SU-DHL-6 (cell line): ENCODE results near the gene MIGA2.

Experiments used
- H2AFZ ChIP-seq: fragments of 200-600 bp; sonication (generic); 2 replicates; pipeline ENCODE4 v1.6.1; 2014; ENCODE audit warnings: low read depth, mild to moderate bottlenecking, moderate library complexity, mixed read lengths, antibody characterized with exemption, low read length; ENCODE audit not compliant: severe bottlenecking
- H3F3A ChIP-seq: fragments of 200-600 bp; shearing (Covaris generic); 2 replicates; pipeline ENCODE4 v1.6.0; 2016; ENCODE audit warnings: antibody characterized with exemption, mild to moderate bottlenecking; ENCODE audit not compliant: insufficient read depth
- H3K27ac ChIP-seq: fragments of 200-600 bp; sonication (generic); 2 replicates; pipeline ENCODE4 v1.5.1; 2016; ENCODE audit warnings: low read depth, mild to moderate bottlenecking, low read length, moderate library complexity, mixed read lengths
- H3K27me3 ChIP-seq: fragments of 200-600 bp; sonication (generic), shearing (Covaris generic); 2 replicates; pipeline ENCODE4 v1.6.0; 2014; ENCODE audit warnings: mild to moderate bottlenecking, low read length
- H3K36me3 ChIP-seq: fragments of 200-600 bp; sonication (generic); 2 replicates; pipeline ENCODE4 v1.6.1; 2014; ENCODE audit warnings: mild to moderate bottlenecking, low read length, mixed read lengths
- H3K4me2 ChIP-seq: fragments of 300-600, 200-600 bp; shearing (Covaris generic), sonication (generic); 2 replicates; pipeline ENCODE4 v1.6.0; 2014; ENCODE audit warnings: low read length, low read depth, mild to moderate bottlenecking; ENCODE audit not compliant: poor library complexity, severe bottlenecking
- H3K4me3 ChIP-seq: fragments of 200-600 bp; sonication (generic); 2 replicates; pipeline ENCODE4 v1.5.1; 2014; ENCODE audit warnings: antibody characterized with exemption, low read length, mild to moderate bottlenecking, mixed read lengths; ENCODE audit not compliant: insufficient read depth, poor library complexity, severe bottlenecking
- H3K79me2 ChIP-seq: fragments of 200-600 bp; sonication (generic); 2 replicates; pipeline ENCODE4 v1.6.1; 2014; ENCODE audit warnings: mild to moderate bottlenecking, low read length, moderate library complexity; ENCODE audit not compliant: insufficient read depth
- H3K9ac ChIP-seq: fragments of 200-600 bp; sonication (generic); 2 replicates; pipeline ENCODE4 v1.7.0; 2014; ENCODE audit warnings: mild to moderate bottlenecking, low read length
- H3K9me2 ChIP-seq: fragments of 200-600 bp; sonication (generic); replicated peaks from 2 replicates; pipeline ENCODE4 v1.6.1; 2014; ENCODE audit warnings: low read length; ENCODE audit not compliant: insufficient read depth
- H3K9me3 ChIP-seq: fragments of 200-600 bp; sonication (generic); 2 replicates; pipeline ENCODE4 v1.6.1; 2014; ENCODE audit warnings: low read length, mixed read lengths; ENCODE audit not compliant: insufficient read depth
- H4K20me1 ChIP-seq: fragments of 200-600 bp; sonication (generic); 2 replicates; pipeline ENCODE4 v1.6.1; 2014; ENCODE audit warnings: low read depth, mild to moderate bottlenecking, antibody characterized with exemption, low read length, moderate library complexity, mixed read lengths
- CTCF ChIP-seq: fragments of 200-600 bp; sonication (generic); IDR thresholded peaks from one replicate; pipeline ENCODE4 v1.5.1; 2017; ENCODE audit warnings: antibody characterized with exemption, mild to moderate bottlenecking, low read length, moderate library complexity; ENCODE audit not compliant: insufficient read depth, poor library complexity, severe bottlenecking
- EZH2phosphoT487 ChIP-seq: fragments of 200-600 bp; sonication (generic), shearing (Covaris generic); conservative IDR thresholded peaks from 2 replicates; pipeline ENCODE4 v1.6.1; 2018; ENCODE audit warnings: mild to moderate bottlenecking, antibody characterized with exemption, low read length, moderate library complexity, mixed read lengths

The MIGA2 gene

DNA sequence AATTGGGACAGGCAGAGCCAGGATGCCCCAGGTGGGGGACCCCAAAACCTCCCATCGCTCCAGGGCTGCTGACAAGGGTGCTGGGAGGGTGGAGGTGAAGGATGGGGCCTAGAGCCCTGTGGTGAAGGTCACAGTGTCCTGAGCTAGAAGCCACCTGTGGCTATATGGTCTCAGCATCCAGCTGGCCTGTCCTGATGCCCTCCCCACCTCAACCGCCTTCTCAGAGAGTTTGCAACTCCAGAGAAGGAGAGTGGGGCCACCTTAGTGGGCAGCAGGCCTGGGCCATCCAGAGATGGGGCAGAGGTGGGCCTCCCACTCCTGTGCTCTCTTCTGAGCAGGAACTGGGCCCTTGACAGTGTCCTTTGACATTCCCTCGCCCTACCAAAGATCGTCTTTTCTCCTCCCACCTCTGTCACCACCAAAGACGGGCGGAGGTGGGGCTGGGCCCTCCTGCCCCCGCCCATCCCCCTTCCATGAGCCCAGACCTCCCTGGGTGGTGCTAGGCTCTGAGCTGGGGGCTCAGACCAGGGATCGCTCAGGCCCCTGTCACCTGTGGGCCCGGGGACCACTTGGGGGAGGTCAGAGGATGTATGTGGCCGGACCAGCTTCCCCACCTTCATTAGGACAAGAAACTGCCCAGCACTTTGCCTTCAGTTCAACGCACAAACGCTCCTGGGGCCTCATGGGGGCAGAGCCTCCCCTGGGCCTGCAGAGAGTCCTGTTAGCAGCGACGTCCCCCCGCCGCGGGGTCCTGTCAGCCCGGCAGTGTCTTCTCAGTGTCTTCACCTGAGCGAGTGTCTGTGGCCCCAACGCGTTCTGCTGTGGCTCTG, 34.5 kb downstream of the MIGA2 start:
- no peaks in the 10 kb centered on the region for H3K9me3 ChIP-seq
- no peaks in the 10 kb centered on the region for H3F3A ChIP-seq
- TF ChIP-seq EZH2phosphoT487 = no peak
- TF ChIP-seq CTCF = no peak
- H3K27me3 ChIP-seq = no peaks in the 10 kb centered on the region
- no peak overlapping the region for H3K4me3 ChIP-seq
- H4K20me1 ChIP-seq = no peaks in the 10 kb centered on the region
- H3K36me3 ChIP-seq = no peaks in the 10 kb centered on the region
- H3K4me2 ChIP-seq = no peak overlapping the region
- H3K79me2 ChIP-seq = no peaks in the 10 kb centered on the region
- no peak overlapping the region for H3K9ac ChIP-seq
- no peak overlapping the region for H2AFZ ChIP-seq
- no peaks in the 10 kb centered on the region for H3K9me2 ChIP-seq
- no peak overlapping the region for H3K27ac ChIP-seq

DNA sequence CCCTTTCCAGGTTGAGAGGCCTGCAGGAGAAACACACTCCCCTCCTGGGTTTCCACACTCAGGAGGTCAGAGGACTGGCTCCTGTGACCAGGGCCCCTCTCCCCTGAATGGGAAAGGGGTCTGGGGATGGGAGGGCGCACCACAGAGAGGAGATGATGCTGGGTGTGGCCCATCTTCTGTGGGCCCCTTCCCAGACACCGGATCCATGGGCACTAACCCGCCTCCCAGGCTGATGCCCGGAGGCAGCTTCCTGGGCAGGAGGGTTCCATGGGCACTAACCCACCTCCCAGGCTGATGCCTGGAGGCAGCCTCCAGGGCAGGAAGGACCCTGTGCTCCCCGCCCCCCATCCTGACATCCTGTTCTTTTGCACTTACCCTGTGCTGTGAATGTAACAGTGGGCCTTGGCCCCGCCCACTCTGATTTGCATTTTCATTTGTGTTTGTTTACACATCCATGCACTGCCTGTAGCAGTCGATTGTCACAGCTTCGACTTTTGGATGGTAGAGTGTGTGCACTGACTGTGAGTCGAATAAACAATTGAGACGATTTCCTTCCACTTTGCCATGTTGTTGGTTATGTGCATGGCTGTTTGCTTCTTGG, 35.2 kb downstream of the MIGA2 start:
- H3K4me2 ChIP-seq = no peak overlapping the region
- no peak overlapping the region for H3K4me3 ChIP-seq
- H3K9me3 ChIP-seq = no peaks in the 10 kb centered on the region
- H3K9me2 ChIP-seq = no peaks in the 10 kb centered on the region
- no peak overlapping the region for H3K9ac ChIP-seq
- TF ChIP-seq CTCF (no peak), EZH2phosphoT487 (no peak)
- H3F3A ChIP-seq = no peaks in the 10 kb centered on the region
- no peak overlapping the region for H3K27ac ChIP-seq
- H3K27me3 ChIP-seq = no peaks in the 10 kb centered on the region
- no peaks in the 10 kb centered on the region for H3K79me2 ChIP-seq
- H4K20me1 ChIP-seq = no peaks in the 10 kb centered on the region
- no peak overlapping the region for H2AFZ ChIP-seq
- no peaks in the 10 kb centered on the region for H3K36me3 ChIP-seq

GRCh38 chr9:129072171-129072570, 35.7 kb downstream of the MIGA2 start:
- TF ChIP-seq EZH2phosphoT487 (no peak), CTCF (no peak)
- Histone ChIP-seq H3K9ac (no peak overlapping the region), H3K36me3 (no peaks in the 10 kb centered on the region), H3K9me3 (no peaks in the 10 kb centered on the region), H3K4me3 (no peak overlapping the region), H3K27me3 (no peaks in the 10 kb centered on the region), H4K20me1 (no peaks in the 10 kb centered on the region), H3K79me2 (no peaks in the 10 kb centered on the region), H3K9me2 (no peaks in the 10 kb centered on the region), H2AFZ (no peak overlapping the region), H3F3A (no peaks in the 10 kb centered on the region), H3K4me2 (no peak overlapping the region), H3K27ac (no peak overlapping the region)
